Activated gamma-delta T cell treated with Interleukin-2 at 50 U/mL for 16 hours (primary cell): ENCODE measurements around the gene NUPR1.
"Not testable (repeated sequence)": the region's sequence is repeated elsewhere in the genome, so short reads cannot be mapped to it uniquely, and the experiment has no call there.

ENCODE experiments used
- DNase-seq: peaks from one replicate; pipeline ENCODE4 v3.0.0-alpha.2; 2020

The NUPR1 gene

DNA sequence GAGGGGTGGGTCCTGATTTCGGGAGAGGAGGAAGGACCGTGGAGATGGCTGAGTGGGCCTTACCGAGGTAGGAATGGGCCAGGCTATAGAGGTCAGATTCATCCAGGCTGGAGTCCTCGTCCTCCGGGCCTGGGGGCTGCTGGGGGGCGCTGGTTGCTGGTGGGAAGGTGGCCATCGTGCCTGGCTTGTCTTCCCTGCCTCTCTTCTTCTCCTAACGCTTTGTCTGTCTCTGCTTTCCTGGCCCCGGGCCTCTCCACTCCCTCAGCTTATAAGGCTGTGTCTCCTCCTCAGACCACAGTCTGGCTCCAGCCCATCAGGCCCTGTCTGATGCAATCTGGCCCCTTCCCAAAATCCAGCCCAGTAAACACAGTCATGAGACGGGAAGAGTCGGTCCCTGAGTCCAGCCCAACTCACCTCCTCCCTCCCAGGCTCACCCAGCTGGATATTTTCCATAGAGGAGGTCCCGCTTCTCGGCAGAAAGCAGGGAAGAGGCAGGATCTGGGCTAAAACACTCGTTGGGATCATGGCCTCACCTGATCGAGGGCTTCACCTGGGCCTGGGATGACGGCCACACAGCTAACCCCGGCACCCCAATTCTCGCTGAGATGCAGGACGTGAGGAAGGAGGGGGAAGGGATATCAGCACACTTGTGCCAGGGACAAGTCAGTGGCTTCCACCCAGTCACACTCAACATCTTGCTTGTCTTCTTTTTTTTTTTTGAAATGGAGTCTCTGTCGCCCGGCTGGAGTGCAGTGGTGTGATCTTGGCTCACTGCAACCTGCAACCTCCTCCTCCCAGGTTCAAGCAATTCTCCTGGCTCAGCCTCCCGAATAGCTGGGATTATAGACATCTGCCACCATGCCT is at the start of gene NUPR1:
Gene NUPR1 (minus strand): TSS at position 242 of the 864 bp plus-strand sequence. CDS start 67 bp downstream, at position 175.
- no peak for DNase-seq

DNA sequence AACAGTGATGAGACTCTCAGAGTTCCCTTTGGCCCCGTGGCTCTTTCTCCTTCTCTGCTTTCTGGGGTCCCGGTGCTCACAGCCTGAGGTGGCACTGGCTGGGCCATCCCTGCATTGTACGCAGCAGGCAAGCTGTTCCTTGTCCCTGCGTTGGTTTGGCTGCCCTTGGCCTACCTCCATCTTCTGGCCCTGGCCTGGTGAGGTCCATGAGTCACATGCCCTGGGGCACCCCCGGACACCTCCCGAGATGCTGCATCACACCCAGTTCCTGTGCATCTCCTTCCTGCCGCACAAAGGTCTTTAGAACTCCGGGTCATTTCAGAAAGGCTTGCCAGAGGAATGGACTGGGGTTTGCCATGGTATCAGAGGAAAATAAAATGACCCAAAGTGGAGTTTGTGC is 48.6 kb upstream of the NUPR1 start:
- no peak for DNase-seq

DNA sequence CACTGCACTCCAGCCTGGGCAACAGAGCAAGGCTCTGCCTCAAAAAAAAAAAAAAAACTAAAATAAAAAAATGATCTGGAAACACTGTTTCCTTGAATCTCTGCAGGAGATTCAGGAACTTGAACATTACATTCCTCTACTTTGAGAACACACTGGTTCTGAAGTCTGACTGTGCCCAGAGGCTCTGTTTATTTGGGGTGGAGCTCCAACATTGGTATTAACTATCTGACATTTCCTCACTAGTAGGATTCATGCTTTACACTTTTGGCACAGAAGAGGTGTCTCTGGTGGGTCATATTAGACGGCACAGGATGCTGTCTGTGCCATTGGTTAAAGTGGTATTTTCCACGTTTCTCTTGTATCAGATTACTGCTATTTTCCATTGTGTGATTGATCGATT is 47.7 kb upstream of the NUPR1 start:
- no peak for DNase-seq

- no peak for DNase-seq
Measured at GRCh38 chr16:28585674-28586073, 46.9 kb upstream of the NUPR1 start.

DNA sequence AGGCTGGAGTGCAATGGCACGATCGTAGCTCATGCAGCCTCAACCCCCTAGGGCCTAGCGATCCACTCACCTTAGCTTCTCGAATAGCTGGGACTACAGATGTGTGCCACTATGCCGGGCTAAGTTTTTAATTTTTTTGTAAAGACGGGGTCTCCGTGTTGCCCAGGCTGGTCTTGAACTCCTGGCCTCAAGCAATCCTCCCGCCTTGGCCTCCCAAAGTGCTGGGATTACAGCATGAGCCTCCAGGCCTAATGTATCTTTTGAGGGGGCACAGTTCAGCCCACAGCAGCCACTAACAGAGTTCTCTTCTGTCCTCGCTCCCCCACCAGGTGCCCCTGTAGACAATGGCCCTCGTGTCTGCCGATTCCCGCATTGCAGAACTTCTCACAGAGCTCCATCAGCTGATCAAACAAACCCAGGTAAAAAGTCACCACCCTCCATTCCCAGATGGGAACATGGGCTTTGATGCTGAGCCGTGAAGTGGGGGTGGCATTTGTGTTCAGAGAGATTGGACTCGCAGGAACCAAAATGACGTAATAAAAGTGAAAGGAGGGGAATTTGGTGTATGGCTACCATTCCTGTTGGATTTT is 42.0 kb upstream of the NUPR1 start:
- no peak for DNase-seq

GRCh38 chr16:28575446-28576109 is 36.8 kb upstream of the NUPR1 start:
- DNase-seq = no peak

DNA sequence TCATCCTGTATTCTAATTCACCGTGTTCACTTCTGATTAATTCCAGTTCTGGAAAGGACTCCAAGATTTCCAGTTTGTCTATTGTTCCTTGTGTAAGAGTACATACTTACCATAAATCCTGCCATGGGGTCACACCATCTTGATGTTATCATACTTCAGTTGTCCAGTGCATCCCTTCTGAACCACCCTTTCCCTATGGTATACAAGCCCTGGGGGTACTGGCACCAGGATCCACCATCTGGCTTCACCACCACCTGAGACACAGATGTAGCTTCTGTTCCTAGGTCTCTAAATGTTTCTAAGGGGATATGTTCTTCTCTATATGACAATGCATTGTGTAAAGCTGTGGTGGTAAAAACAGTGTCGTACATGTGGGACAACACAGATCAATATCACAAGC is 36.2 kb upstream of the NUPR1 start:
- DNase-seq = no peak

- DNase-seq = no peak
Measured at GRCh38 chr16:28573738-28574718, 35.3 kb upstream of the NUPR1 start.

GRCh38 chr16:28572696-28573510 is 34.1 kb upstream of the NUPR1 start:
- no peak for DNase-seq

DNA sequence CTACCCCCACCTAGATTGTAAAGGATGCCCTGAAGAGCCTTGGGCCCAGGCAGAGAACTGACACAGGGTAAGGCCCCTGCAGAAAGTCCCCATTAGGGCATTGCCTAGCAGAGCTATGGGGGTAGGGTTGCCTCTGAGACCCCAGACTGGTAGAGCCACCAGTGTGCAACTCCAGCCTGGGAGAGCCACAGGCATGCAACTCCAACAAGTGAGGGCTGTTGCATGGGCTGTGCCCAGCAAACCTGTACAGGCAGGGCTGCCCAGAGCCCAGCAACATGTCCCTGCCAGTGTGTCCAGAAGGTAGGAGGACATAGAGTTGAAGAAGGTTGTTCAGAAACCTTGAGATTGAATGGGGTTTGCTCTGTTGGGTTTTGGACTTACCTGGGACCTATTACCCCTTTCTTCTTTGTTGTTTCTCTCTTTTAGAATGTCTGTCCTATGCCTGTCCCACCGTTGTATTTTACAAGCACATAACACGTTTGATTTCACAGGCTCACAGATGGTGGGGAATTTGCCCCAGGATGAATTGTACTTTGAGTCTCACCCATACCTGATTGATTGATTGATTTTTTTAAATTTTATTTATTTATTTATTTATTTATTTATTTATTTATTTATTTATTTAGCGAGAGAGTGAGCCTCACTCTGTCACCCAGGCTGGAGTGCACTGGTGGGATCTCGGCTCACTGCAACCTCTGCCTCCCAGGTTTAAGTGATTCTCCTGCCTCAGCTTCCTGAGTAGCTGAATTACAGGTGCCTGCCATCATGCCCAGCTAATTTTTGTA is 31.4 kb upstream of the NUPR1 start:
- DNase-seq = no peak

DNA sequence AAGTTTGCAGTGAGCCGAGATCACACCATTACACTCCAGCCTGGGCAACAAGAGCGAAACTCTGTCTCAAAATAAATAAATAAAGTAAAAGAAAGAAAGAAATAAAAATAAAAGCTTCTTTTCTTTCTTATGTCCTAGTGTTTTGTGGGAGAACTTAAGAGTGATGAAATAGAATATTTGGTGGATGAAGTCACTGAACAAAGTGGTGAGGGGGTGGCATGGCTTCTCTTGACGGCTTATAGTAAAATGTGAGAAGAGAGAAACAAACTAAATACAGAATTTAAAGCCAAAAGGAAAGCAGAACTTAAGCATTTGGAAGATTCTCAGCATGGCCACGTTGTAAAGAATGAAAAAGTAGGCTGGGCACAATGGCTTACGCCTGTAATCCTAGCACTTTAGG is 30.2 kb upstream of the NUPR1 start:
- no peak for DNase-seq

GRCh38 chr16:28567292-28567691 is 28.5 kb upstream of the NUPR1 start:
- DNase-seq = no peak

DNA sequence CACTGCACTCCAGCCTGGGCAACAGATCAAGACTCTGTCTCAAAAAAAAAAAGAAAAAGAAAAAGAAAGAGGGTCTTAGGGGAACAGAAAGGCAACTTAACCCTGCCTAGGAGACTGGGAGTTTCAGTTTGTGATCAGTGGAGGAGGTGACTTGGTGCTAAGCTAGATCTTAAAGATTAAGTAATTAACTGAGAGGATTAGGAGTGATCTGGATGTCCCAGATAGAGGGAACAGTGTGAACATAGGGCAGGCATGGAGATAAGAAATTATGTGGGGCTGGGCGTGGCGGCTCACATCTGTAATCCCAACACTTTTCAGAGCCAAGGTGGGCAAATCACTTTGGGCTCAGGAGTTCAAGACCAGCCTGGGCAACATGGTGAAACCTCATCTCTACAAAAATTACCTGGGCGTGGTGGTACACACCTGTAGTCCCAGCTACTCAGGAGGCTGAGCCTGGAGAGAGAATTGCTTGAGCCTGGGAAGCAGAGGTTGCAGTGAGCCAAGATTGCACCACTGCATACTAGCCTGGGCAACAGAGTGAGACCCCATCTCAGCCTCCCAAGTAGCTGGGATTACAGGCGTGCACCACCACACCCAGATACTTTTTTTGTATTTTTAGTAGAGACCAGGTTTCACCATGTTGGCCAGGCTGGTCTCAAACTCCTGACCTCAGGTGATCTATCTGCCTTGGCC is 27.6 kb upstream of the NUPR1 start:
- not testable (repeated sequence) for DNase-seq

DNA sequence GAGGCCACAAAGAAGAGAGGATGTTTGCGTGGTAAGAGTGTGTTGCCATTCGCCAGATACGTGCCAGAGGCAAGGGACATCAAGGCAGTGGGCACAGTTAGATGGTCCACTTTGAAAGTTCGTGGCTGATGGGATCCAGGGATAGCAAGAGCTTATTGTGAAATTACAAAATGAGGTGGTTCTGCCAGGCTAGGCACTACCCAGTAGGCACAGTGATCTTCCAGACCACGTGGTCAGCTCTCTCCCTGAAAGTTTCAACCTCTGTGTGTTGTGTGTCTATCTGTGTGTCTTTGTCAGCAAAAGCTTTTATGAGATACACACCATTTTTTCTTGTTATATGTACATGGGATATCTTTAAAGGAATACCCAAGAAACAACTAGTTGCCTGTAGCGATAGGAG is 24.4 kb upstream of the NUPR1 start:
- DNase-seq = no peak

GRCh38 chr16:28562199-28562598 is 23.4 kb upstream of the NUPR1 start:
- DNase-seq = no peak

DNA sequence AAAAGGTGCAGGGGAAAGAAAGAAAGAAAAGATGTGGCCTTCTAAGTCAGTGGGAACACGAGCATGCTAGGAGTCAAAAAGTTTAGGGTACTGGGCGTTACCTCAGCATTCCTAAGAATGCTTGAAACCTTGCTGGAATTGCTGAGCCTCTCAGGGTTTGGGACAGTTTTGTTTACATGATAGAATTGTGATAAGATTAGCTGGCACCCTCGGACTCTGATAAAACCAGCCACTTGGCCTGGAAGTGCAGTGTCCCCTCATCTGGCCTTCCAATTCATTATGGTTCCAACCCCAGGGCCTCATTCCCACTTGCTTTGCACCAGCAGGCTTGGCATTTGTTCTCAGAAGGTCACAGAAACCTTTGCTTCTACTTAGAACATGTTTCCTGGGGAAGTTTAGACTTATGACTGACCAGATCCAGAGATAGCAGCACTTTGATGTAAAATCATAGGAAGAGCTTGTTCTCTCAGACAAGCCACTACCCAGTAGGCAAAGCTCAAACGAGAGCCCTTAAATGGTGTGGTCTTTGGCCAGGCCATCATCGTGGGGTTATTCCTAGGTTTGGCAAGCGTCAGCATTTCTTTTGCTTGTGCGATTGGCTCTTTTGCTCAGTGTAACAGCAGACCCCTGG is 22.9 kb upstream of the NUPR1 start:
- DNase-seq = no peak

DNA sequence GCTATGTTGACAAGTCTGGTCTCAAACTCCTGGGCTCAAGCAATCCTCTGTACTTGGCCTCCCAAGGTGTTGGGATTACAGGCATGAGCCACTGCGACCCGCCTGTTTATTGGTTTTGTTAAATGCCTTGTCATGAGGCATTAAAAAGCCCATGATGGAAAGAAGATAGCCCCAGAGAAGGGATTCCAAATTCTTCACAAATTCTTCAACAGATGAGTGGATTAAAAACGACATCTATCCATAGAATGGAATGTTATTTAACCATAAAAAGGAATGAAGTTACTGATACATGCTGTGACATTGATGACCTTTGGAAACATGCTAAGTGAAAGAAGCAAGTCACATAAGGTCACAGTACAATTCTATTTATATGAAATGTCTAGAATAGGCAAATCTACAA is 19.7 kb upstream of the NUPR1 start:
- DNase-seq = no peak

- no peak for DNase-seq
Measured at GRCh38 chr16:28556914-28557320, 18.1 kb upstream of the NUPR1 start.

- DNase-seq = no peak
Measured at GRCh38 chr16:28555561-28555960, 16.8 kb upstream of the NUPR1 start.
